Fibroblast of lung (primary cell): ENCODE results near the gene FLRT2. TPM values are rescaled to one million over a fixed set of nuclear protein-coding genes. Genes with fewer than 3 reads are reported as not detected.

Experiments used
- DNase-seq, 2 donors: peaks; one replicate each; pipeline versions ENCODE4 v3.0.0 to v3.0.0-alpha.2; 2010; ENCODE audit warnings: low read depth in 2 of 2
- H2AFZ ChIP-seq: 2 replicates; pipeline ENCODE4 v1.5.1; 2012; ENCODE audit warnings: low read length, control low read depth, inconsistent platforms
- H3K27ac ChIP-seq: 2 replicates; pipeline ENCODE4 v1.5.1; 2011; ENCODE audit warnings: low read length, control low read depth; ENCODE audit not compliant: insufficient read depth
- H3K27me3 ChIP-seq: 2 replicates; pipeline ENCODE4 v1.5.1; 2011; ENCODE audit warnings: mild to moderate bottlenecking, low read length; ENCODE audit not compliant: control insufficient read depth, insufficient read depth
- H3K36me3 ChIP-seq: 2 replicates; pipeline ENCODE4 v1.5.1; 2011; ENCODE audit warnings: low read length; ENCODE audit not compliant: control insufficient read depth, insufficient read depth
- H3K4me1 ChIP-seq: 2 replicates; pipeline ENCODE4 v1.5.1; 2011; ENCODE audit warnings: low read length; ENCODE audit not compliant: control insufficient read depth, insufficient read depth; ENCODE audit errors: extremely low read depth
- H3K4me2 ChIP-seq: 2 replicates; pipeline ENCODE4 v1.5.1; 2011; ENCODE audit warnings: low read length, control low read depth; ENCODE audit not compliant: insufficient read depth; ENCODE audit errors: extremely low read depth
- H3K4me3 ChIP-seq, 4 experiments: fragments of 200-600 bp in 1 of 4; sonication (generic) in 1 of 4; replicated peaks in 1 of 4; 2 replicates each; pipeline ENCODE4 v1.5.1; 2011 to 2016; ENCODE audit warnings: low read length in 4 of 4, low read depth in 3 of 4, mild to moderate bottlenecking in 3 of 4, control low read depth in 2 of 4, inconsistent platforms in 1 of 4, mixed read lengths in 1 of 4; ENCODE audit not compliant: insufficient read depth in 1 of 4; ENCODE audit errors: control extremely low read depth in 1 of 4
- H3K79me2 ChIP-seq: 2 replicates; pipeline ENCODE4 v1.5.1; 2012; ENCODE audit warnings: mild to moderate bottlenecking, low read length, inconsistent platforms; ENCODE audit not compliant: control insufficient read depth, insufficient read depth
- H3K9ac ChIP-seq: 2 replicates; pipeline ENCODE4 v1.5.1; 2011; ENCODE audit warnings: mild to moderate bottlenecking, low read length, control low read depth; ENCODE audit not compliant: insufficient read depth
- H3K9me3 ChIP-seq: 2 replicates; pipeline ENCODE4 v1.5.1; 2012; ENCODE audit warnings: low read depth, low read length; ENCODE audit not compliant: control insufficient read depth, insufficient read depth
- H4K20me1 ChIP-seq: 2 replicates; pipeline ENCODE4 v1.5.1; 2011; ENCODE audit warnings: low read length; ENCODE audit not compliant: control insufficient read depth, insufficient read depth; ENCODE audit errors: extremely low read depth
- CTCF ChIP-seq, 2 donors: IDR thresholded peaks in 1 of 2; conservative IDR thresholded peaks in 1 of 2; 1 replicate in 1 of 2; 2 replicates in 1 of 2; pipeline ENCODE4 v1.5.1; 2011 to 2012; ENCODE audit warnings: low read length in 2 of 2, control low read depth in 1 of 2, inconsistent platforms in 1 of 2, low read depth in 1 of 2, mild to moderate bottlenecking in 1 of 2
- EZH2 ChIP-seq: IDR thresholded peaks from 2 replicates; pipeline ENCODE4 v1.5.1; 2012; ENCODE audit warnings: low read length, control low read depth, mild to moderate bottlenecking; ENCODE audit errors: missing control alignments
- polyA minus RNA-seq: library from RNA; depleted of rRNA, polyadenylated mRNA; stranded (reverse); fragments of >200 nt; gene quantifications from 2 replicates; pipeline ENCODE4 v1.2.3, GENCODE V29; 2011; ENCODE audit warnings: low replicate concordance
- polyA plus RNA-seq, 2 donors: library from polyadenylated mRNA; depleted of rRNA in 1 of 2; stranded (reverse) in 1 of 2; unstranded in 1 of 2; fragments of >200 nt; gene quantifications; 2 replicates each; pipeline ENCODE4 v1.2.1, GENCODE V29; 2011 to 2012; ENCODE audit warnings: missing spikeins in 1 of 2
- total RNA-seq: library from RNA; depleted of rRNA; stranded (reverse); fragments of >200 nt; gene quantifications from 2 replicates; pipeline ENCODE4 v1.2.1, GENCODE V29; 2014

The FLRT2 gene, protein sequence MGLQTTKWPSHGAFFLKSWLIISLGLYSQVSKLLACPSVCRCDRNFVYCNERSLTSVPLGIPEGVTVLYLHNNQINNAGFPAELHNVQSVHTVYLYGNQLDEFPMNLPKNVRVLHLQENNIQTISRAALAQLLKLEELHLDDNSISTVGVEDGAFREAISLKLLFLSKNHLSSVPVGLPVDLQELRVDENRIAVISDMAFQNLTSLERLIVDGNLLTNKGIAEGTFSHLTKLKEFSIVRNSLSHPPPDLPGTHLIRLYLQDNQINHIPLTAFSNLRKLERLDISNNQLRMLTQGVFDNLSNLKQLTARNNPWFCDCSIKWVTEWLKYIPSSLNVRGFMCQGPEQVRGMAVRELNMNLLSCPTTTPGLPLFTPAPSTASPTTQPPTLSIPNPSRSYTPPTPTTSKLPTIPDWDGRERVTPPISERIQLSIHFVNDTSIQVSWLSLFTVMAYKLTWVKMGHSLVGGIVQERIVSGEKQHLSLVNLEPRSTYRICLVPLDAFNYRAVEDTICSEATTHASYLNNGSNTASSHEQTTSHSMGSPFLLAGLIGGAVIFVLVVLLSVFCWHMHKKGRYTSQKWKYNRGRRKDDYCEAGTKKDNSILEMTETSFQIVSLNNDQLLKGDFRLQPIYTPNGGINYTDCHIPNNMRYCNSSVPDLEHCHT
- total RNA-seq: 14.5 and 22.9 TPM in 2 replicates
- 4.6 and 10.5 TPM in 2 replicates for polyA plus RNA-seq
- 6.0 and 12.6 TPM in 2 replicates for polyA plus RNA-seq (2012)
- polyA minus RNA-seq: 7.9 and 24.5 TPM in 2 replicates

- DNase-seq: peak; percentile 55 to 71
- peaks cover 9% of the 10 kb centered on the region for H3K4me1 ChIP-seq
- H4K20me1 ChIP-seq: no peaks in the 10 kb centered on the region
- H3K4me3 ChIP-seq: peak within 1 kb of the TSS; percentile 67 to 85 (median 76)
- peak within 1 kb of the TSS; percentile 85 for H2AFZ ChIP-seq
- H3K9me3 ChIP-seq: no peaks in the 10 kb centered on the region
- peaks cover 6% of the 10 kb centered on the region for H3K79me2 ChIP-seq
- TF ChIP-seq CTCF (conservative IDR thresholded peaks at IDR 0.05 in 1 of 2, IDR thresholded peaks at IDR 0.05 in 1 of 2; ENCODE audit: low read depth in 1 of 2, low read length in 2 of 2): no peak
- TF ChIP-seq EZH2: no peak
- H3K36me3 ChIP-seq: no peaks in the 10 kb centered on the region
- peak within 1 kb of the TSS; percentile 98 for H3K4me2 ChIP-seq
- no peaks in the 10 kb centered on the region for H3K27me3 ChIP-seq
- peak within 1 kb of the TSS; percentile 69 for H3K27ac ChIP-seq
- H3K9ac ChIP-seq: peak within 1 kb of the TSS; percentile 48
Observed at GRCh38 chr14:85529803-85530574, at the start of gene FLRT2. Gene FLRT2, plus strand, starts transcription at chr14:85530144. Its CDS starts 91,371 bp downstream, at chr14:85621515.

DNA sequence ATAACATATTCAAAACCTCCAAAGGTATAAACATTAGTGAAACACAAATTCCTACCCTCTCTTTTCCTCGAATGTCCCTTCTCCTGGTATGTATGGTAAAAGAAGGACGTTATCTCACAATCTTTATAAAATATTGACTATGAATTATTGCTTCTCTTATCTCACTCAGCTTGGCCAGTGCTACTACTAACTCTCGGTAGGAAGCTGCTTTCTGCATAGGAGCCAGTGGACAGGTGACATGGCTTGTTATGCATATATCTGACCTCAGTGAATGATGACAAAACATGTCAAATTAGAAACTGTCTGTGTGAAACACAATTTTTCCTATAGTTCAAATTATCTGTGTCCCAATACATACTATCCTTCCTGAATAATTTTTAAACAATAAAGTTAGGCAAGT is 48.5 kb upstream of the FLRT2 start:
- TF ChIP-seq CTCF (conservative IDR thresholded peaks at IDR 0.05 in 1 of 2, IDR thresholded peaks at IDR 0.05 in 1 of 2; ENCODE audit: low read depth in 1 of 2, low read length in 2 of 2): no peak
- TF ChIP-seq EZH2: no peak
- no peaks in the 10 kb centered on the region for H3K79me2 ChIP-seq
- H3K36me3 ChIP-seq: no peaks in the 10 kb centered on the region
- no peak overlapping the region for H3K4me3 ChIP-seq
- no peak overlapping the region for H2AFZ ChIP-seq
- H4K20me1 ChIP-seq: no peaks in the 10 kb centered on the region
- H3K27ac ChIP-seq: no peak overlapping the region
- no peaks in the 10 kb centered on the region for H3K4me1 ChIP-seq
- H3K27me3 ChIP-seq: no peaks in the 10 kb centered on the region
- DNase-seq: no peak
- no peak overlapping the region for H3K9ac ChIP-seq
- H3K4me2 ChIP-seq: no peak overlapping the region
- no peaks in the 10 kb centered on the region for H3K9me3 ChIP-seq

DNA sequence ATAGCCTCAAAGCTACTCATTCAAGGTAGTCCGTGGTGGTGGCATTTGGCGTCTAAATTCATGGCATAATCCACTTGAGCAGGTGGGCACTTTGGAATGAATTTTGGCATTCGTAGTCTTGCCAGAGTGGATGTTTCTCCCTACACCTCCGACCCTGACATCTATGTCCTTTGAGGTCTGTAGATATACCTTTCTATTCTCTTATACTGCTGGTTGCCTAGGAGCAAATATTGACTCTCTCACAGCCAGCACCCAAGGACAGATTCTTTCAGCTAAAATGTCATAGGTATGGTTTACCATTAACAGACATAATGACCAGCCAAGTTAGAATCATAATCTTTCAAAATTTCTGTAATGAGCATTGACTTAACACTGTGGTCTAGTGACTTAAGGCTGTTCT is 47.4 kb upstream of the FLRT2 start:
- H3K9me3 ChIP-seq: no peaks in the 10 kb centered on the region
- no peaks in the 10 kb centered on the region for H4K20me1 ChIP-seq
- H3K27ac ChIP-seq: no peak overlapping the region
- no peaks in the 10 kb centered on the region for H3K27me3 ChIP-seq
- no peak overlapping the region for H2AFZ ChIP-seq
- H3K9ac ChIP-seq: no peak overlapping the region
- H3K79me2 ChIP-seq: no peaks in the 10 kb centered on the region
- H3K4me2 ChIP-seq: no peak overlapping the region
- no peaks in the 10 kb centered on the region for H3K36me3 ChIP-seq
- TF ChIP-seq EZH2 (no peak), CTCF (conservative IDR thresholded peaks at IDR 0.05 in 1 of 2, IDR thresholded peaks at IDR 0.05 in 1 of 2; ENCODE audit: low read depth in 1 of 2, low read length in 2 of 2) (no peak)
- H3K4me3 ChIP-seq: no peak overlapping the region
- H3K4me1 ChIP-seq: no peaks in the 10 kb centered on the region
- no peak for DNase-seq
